ENCODE data around the gene CCDC102A.

Gene CCDC102A

GRCh38 chr16:57476546-57477410 is 59.6 kb downstream of the CCDC102A start:
- DNase-seq, result no peak

DNA sequence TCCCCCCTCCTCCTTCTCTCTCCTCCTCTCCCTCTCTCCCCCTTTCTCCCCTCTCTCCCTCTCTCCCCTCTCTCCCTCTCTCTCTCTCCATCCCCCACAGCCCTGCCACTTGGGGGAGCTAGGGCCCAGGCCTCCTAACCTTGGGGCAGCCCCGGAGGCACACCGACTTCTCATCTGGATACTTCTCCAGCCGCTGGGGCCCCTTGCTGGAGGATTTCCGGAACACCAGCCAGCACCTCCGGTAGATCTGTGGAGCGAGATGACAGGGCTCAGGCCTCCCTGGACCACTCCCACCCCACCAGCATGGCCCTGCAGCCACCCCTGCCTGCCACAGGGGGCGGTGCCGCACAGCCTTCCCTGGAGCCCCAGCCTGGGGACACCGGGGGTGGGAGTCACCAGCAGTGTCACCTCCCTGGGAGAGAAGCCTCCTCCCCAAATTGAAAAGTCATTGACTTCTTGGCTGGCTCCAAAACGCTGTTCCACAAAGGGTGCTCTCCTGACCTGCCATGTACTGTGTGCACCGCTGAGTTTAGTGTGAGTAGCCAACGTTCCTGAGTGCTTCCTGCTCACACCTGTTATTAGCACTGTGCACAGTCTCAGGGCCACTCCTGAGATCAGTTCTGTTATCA is 60.5 kb downstream of the CCDC102A start:
- DNase-seq, result peak; percentile 12

- DNase-seq, result no peak
Observed at GRCh38 chr16:57474671-57475661, 61.4 kb downstream of the CCDC102A start.

DNA sequence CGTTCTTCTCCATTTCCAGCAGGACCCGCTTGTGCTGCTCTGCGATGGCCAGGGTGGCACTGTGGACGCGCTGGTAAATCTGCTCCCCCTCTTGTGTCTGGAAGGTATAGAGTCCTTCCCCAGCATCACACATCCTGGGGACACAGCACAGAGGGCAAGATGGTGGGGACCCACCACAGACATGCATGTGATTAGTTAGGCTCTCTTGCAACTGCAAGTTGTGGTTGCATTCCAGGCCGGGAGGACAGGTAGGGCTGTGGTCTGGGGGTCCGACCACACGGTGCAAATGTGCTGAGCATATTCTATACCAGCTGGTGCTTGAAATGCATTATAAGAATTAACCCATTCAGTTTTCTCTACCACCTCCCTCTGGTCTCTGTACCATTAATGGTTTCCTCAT is 62.5 kb downstream of the CCDC102A start:
- no peak for DNase-seq

DNA sequence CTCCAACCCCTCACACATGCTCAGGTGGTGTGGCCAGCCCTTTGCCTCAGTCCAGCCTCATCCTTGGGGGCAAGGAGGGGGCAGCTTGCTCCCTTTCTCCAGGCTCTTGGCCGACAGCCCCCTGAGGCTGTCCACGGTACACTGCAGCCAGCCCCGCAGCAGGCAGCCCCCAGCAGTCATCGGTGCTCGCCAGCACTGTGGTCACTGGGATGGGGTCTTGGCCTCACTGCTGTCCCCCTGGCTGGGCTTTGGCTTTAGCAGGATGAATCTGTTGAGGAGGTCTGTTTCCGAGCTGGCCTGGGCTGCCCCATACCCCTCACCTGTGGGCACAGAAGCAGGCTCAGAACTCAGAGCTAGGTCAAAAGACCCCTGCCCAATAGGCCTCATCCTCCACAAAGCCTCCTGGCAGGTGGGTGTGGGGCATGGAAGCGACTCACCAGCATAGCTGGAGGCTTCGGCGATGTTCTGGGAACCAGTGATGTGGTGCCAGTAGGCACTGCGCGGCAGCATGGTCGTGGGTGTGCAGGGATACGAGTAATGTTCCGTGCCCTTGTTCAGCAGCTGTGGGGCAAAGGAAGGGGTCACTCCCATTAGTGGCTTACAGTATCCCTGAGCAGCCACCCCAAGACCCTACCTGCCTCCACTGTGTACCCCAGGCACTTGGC is 63.1 kb downstream of the CCDC102A start:
- no peak for DNase-seq

DNA sequence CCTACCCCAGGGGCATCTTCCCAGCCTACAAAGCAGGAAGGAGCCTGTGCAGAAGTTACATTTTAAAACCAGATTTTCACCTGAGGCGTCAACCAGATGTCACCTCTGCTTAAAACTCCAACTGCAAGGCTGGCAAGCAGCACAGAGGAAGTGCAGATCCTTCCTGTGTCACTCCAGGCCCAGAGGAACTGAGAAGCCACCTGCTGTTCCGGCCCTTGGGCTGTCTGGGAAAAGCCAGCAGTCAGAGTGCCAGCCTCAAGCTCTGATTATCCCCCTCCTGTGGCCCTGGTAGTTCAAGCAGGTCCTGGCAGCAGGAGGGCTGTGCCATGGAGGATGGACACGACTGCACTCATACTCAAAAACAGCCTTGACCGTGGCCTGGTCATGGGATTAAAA is 63.7 kb downstream of the CCDC102A start:
- DNase-seq, result no peak

DNA sequence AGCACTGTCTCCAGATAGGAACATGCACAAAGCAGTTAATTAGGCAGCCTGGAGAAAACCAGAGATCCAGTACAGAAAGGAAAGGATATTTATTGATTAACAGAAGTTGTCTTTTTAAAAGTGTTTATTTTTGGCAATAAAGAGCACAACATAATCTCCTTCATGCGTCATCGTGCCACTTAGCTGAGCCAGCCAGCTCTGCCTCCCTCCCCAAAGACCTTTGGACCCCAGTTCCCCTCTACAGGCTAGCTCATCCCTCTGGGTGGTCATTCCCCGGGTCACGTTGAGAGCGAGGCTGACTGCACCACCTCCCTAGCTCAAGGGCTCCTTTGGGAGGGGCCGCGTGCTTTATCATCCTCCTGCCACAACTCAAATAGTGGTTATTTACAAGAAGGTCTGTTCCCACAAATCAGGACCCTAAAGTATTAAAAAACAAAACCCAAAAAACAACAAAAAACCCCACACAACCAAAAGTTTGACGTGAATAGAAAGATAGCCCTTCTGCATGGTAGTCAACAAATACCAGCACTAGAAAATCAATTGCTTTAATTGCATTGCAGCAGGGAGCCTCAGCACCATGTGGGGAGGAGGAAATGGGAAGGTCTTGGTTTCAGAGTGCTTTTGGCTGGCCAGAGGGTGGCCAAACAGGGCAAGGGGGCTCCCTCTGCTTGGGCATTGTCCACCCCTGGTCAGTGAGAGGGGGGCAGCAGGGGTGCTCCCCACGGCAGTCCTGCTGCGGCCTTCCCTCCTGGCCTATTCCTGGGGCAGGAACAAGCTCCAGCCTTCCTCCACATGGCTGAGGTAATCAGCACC is 64.3 kb downstream of the CCDC102A start:
- DNase-seq, result no peak

DNA sequence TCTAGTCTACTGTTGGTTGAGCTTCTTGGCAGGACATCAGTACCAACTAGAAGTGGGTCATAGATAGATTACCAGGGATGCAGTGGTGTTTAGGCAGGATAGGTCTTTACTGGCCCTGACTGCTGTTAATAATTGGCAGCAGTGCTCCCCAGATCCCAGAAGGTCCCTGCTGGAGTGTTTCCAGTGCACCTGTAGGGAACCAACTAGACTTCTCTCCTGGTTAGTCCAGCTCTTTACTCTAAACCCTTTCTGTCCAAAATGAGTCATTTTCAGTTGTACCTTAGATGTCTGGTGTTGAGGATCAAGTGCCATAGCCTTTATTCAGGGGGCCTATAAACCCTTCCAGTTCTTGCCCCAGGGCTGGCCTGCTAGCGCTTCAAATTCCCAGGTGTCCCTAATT is 65.2 kb downstream of the CCDC102A start:
- DNase-seq, result no peak

GRCh38 chr16:57470711-57471110 is 65.7 kb downstream of the CCDC102A start:
- DNase-seq, result no peak

DNA sequence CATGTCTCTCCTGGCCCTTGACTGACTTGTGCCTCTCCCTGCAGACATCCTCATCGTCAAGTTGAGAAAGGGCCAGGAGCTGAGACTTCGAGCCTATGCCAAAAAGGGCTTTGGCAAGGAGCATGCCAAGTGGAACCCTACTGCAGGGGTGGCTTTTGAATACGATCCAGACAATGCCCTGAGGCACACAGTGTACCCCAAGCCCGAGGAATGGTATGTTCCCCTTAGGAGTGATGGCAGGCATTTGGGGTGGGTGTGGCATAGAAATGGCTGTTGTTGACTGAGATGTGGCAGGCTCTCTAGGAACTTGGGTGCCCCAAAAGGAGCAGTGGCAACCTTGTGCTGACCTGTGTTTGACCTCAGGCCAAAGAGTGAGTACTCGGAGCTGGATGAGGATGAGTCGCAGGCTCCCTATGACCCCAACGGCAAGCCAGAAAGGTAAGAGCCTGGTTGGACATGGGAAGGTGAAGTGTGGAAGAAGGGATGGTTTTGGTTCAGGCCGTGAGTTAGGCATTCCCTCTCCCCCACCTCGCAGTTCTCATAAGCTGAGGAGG is 66.4 kb downstream of the CCDC102A start:
- no peak for DNase-seq

- no peak for DNase-seq
Observed at GRCh38 chr16:57469046-57469445, 67.3 kb downstream of the CCDC102A start.

GRCh38 chr16:57468346-57468745 is 68.0 kb downstream of the CCDC102A start:
- DNase-seq, result no peak

GRCh38 chr16:57464523-57464922 is 71.8 kb downstream of the CCDC102A start:
- DNase-seq, result no peak

GRCh38 chr16:57462978-57463362 is 73.4 kb downstream of the CCDC102A start:
- DNase-seq, result no peak

- DNase-seq, result peak; percentile 52
Observed at GRCh38 chr16:57462209-57462977, 74.0 kb downstream of the CCDC102A start, which contains the start of gene POLR2C. Gene POLR2C, plus strand, starts transcription at chr16:57462679. Its CDS starts 46 bp downstream, at chr16:57462725.

All from NCI-H1694 treated with DMSO at 0.1 percent for 48 hours (cell line).